Measurements from ENCODE around the gene HES5.

HES5 gene

GRCh38 chr1:2561446-2561845, 31.4 kb upstream of the HES5 start:
- Histone ChIP-seq H3K4me3 (ENCODE audit: low read depth in 1 of 5, low read length in 5 of 5) (no peak overlapping the region), H3K9me3 (ENCODE audit: control insufficient read depth in 5 of 5, low read length in 5 of 5) (no peaks in the 10 kb centered on the region), H3K4me1 (ENCODE audit: control insufficient read depth in 5 of 5, insufficient read depth in 5 of 5, low read length in 5 of 5) (peaks cover 2 to 31% (median 25%) of the 10 kb centered on the region in 5 donors), H3K27me3 (ENCODE audit: control insufficient read depth in 5 of 5, insufficient read depth in 4 of 5, low read length in 5 of 5) (peaks cover 0 to 7% (median 6%) of the 10 kb centered on the region in 5 donors), H3K9ac (ENCODE audit: low read length in 5 of 5) (no peak overlapping the region), H3K27ac (ENCODE audit: low read depth, low read length) (no peak overlapping the region), H3K36me3 (ENCODE audit: control insufficient read depth in 5 of 5, insufficient read depth in 5 of 5, low read length in 5 of 5) (peaks cover 0 to 61% (median 47%) of the 10 kb centered on the region in 5 donors)

GRCh38 chr1:2560299-2561073, 30.4 kb upstream of the HES5 start:
- Histone ChIP-seq H3K9ac (ENCODE audit: low read length in 5 of 5) (no peak overlapping the region), H3K4me3 (ENCODE audit: low read depth in 1 of 5, low read length in 5 of 5) (no peak overlapping the region), H3K27ac (ENCODE audit: low read depth, low read length) (no peak overlapping the region), H3K36me3 (ENCODE audit: control insufficient read depth in 5 of 5, insufficient read depth in 5 of 5, low read length in 5 of 5) (peaks cover 0 to 61% (median 47%) of the 10 kb centered on the region in 5 donors), H3K4me1 (ENCODE audit: control insufficient read depth in 5 of 5, insufficient read depth in 5 of 5, low read length in 5 of 5) (peaks cover 6 to 40% (median 34%) of the 10 kb centered on the region in 5 donors), H3K27me3 (ENCODE audit: control insufficient read depth in 5 of 5, insufficient read depth in 4 of 5, low read length in 5 of 5) (peaks cover 0 to 6% (median 0%) of the 10 kb centered on the region in 5 donors), H3K9me3 (ENCODE audit: control insufficient read depth in 5 of 5, low read length in 5 of 5) (no peaks in the 10 kb centered on the region)

GRCh38 chr1:2559509-2560298, 29.6 kb upstream of the HES5 start:
- Histone ChIP-seq H3K4me3 (ENCODE audit: low read depth in 1 of 5, low read length in 5 of 5) (no peak overlapping the region), H3K36me3 (ENCODE audit: control insufficient read depth in 5 of 5, insufficient read depth in 5 of 5, low read length in 5 of 5) (peaks cover 0 to 61% (median 47%) of the 10 kb centered on the region in 5 donors), H3K27me3 (ENCODE audit: control insufficient read depth in 5 of 5, insufficient read depth in 4 of 5, low read length in 5 of 5) (no peaks in the 10 kb centered on the region), H3K27ac (ENCODE audit: low read depth, low read length) (no peak overlapping the region), H3K4me1 (ENCODE audit: control insufficient read depth in 5 of 5, insufficient read depth in 5 of 5, low read length in 5 of 5) (peaks cover 6 to 48% (median 41%) of the 10 kb centered on the region in 5 donors), H3K9me3 (ENCODE audit: control insufficient read depth in 5 of 5, low read length in 5 of 5) (no peaks in the 10 kb centered on the region), H3K9ac (ENCODE audit: low read length in 5 of 5) (peak overlapping the region in 1 of 5 donors; percentile 2)

- Histone ChIP-seq H3K27ac (ENCODE audit: low read depth, low read length) (no peak overlapping the region), H3K4me1 (ENCODE audit: control insufficient read depth in 5 of 5, insufficient read depth in 5 of 5, low read length in 5 of 5) (peaks cover 6 to 56% (median 43%) of the 10 kb centered on the region in 5 donors), H3K36me3 (ENCODE audit: control insufficient read depth in 5 of 5, insufficient read depth in 5 of 5, low read length in 5 of 5) (peaks cover 0 to 60% (median 47%) of the 10 kb centered on the region in 5 donors), H3K9ac (ENCODE audit: low read length in 5 of 5) (no peak overlapping the region), H3K4me3 (ENCODE audit: low read depth in 1 of 5, low read length in 5 of 5) (no peak overlapping the region), H3K27me3 (ENCODE audit: control insufficient read depth in 5 of 5, insufficient read depth in 4 of 5, low read length in 5 of 5) (no peaks in the 10 kb centered on the region), H3K9me3 (ENCODE audit: control insufficient read depth in 5 of 5, low read length in 5 of 5) (no peaks in the 10 kb centered on the region)
Observed at GRCh38 chr1:2558861-2559260, 28.8 kb upstream of the HES5 start.

- H3K9ac ChIP-seq (ENCODE audit: low read length in 5 of 5) = no peak overlapping the region
Observed at GRCh38 chr1:2558420-2558819, 28.4 kb upstream of the HES5 start.

GRCh38 chr1:2557482-2558400, 27.7 kb upstream of the HES5 start:
- Histone ChIP-seq H3K27me3 (ENCODE audit: control insufficient read depth in 5 of 5, insufficient read depth in 4 of 5, low read length in 5 of 5) (no peaks in the 10 kb centered on the region), H3K9me3 (ENCODE audit: control insufficient read depth in 5 of 5, low read length in 5 of 5) (no peaks in the 10 kb centered on the region), H3K4me3 (ENCODE audit: low read depth in 1 of 5, low read length in 5 of 5) (peak overlapping the region in 4 of 5 donors; percentile 83 to 95 (median 88)), H3K36me3 (ENCODE audit: control insufficient read depth in 5 of 5, insufficient read depth in 5 of 5, low read length in 5 of 5) (peaks cover 0 to 50% (median 38%) of the 10 kb centered on the region in 5 donors), H3K27ac (ENCODE audit: low read depth, low read length) (peak overlapping the region; percentile 88), H3K4me1 (ENCODE audit: control insufficient read depth in 5 of 5, insufficient read depth in 5 of 5, low read length in 5 of 5) (peaks cover 6 to 56% (median 43%) of the 10 kb centered on the region in 5 donors), H3K9ac (ENCODE audit: low read length in 5 of 5) (peak overlapping the region in 3 of 5 donors; percentile 87 to 97 (median 89))

More at GRCh38 chr1:2558420-2558819, 28.4 kb upstream of the HES5 start:
- H3K27me3 ChIP-seq (ENCODE audit: control insufficient read depth in 5 of 5, insufficient read depth in 4 of 5, low read length in 5 of 5) = no peaks in the 10 kb centered on the region
- no peak overlapping the region for H3K27ac ChIP-seq (ENCODE audit: low read depth, low read length)
- H3K9me3 ChIP-seq (ENCODE audit: control insufficient read depth in 5 of 5, low read length in 5 of 5) = no peaks in the 10 kb centered on the region
- H3K36me3 ChIP-seq (ENCODE audit: control insufficient read depth in 5 of 5, insufficient read depth in 5 of 5, low read length in 5 of 5) = peaks cover 0 to 56% (median 44%) of the 10 kb centered on the region in 5 donors
- peaks cover 6 to 56% (median 43%) of the 10 kb centered on the region in 5 donors for H3K4me1 ChIP-seq (ENCODE audit: control insufficient read depth in 5 of 5, insufficient read depth in 5 of 5, low read length in 5 of 5)
- H3K4me3 ChIP-seq (ENCODE audit: low read depth in 1 of 5, low read length in 5 of 5) = peak overlapping the region in 1 of 5 donors; percentile 95

- no peaks in the 10 kb centered on the region for H3K9me3 ChIP-seq (ENCODE audit: control insufficient read depth in 5 of 5, low read length in 5 of 5)
- H3K4me1 ChIP-seq (ENCODE audit: control insufficient read depth in 5 of 5, insufficient read depth in 5 of 5, low read length in 5 of 5) = peaks cover 6 to 61% (median 43%) of the 10 kb centered on the region in 5 donors
- H3K4me3 ChIP-seq (ENCODE audit: low read depth in 1 of 5, low read length in 5 of 5) = peak overlapping the region; percentile 83 to 95 (median 88)
- no peaks in the 10 kb centered on the region for H3K27me3 ChIP-seq (ENCODE audit: control insufficient read depth in 5 of 5, insufficient read depth in 4 of 5, low read length in 5 of 5)
- peak overlapping the region; percentile 88 for H3K27ac ChIP-seq (ENCODE audit: low read depth, low read length)
- peak overlapping the region; percentile 77 to 97 (median 87) for H3K9ac ChIP-seq (ENCODE audit: low read length in 5 of 5)
- peaks cover 0 to 41% (median 33%) of the 10 kb centered on the region in 5 donors for H3K36me3 ChIP-seq (ENCODE audit: control insufficient read depth in 5 of 5, insufficient read depth in 5 of 5, low read length in 5 of 5)
Observed at GRCh38 chr1:2556678-2557481, 26.8 kb upstream of the HES5 start.

GRCh38 chr1:2556277-2556677, 26.2 kb upstream of the HES5 start, which contains the start of gene TNFRSF14:
Gene TNFRSF14, plus strand, starts transcription at chr1:2556371. Its CDS starts 294 bp downstream, at chr1:2556665.
- Histone ChIP-seq H3K9ac (ENCODE audit: low read length in 5 of 5) (peak within 1 kb of the TSS; percentile 77 to 97 (median 87)), H3K27ac (ENCODE audit: low read depth, low read length) (peak within 1 kb of the TSS; percentile 88), H3K4me3 (ENCODE audit: low read depth in 1 of 5, low read length in 5 of 5) (peak within 1 kb of the TSS; percentile 83 to 95 (median 88)), H3K4me1 (ENCODE audit: control insufficient read depth in 5 of 5, insufficient read depth in 5 of 5, low read length in 5 of 5) (peaks cover 6 to 62% (median 43%) of the 10 kb centered on the region in 5 donors), H3K27me3 (ENCODE audit: control insufficient read depth in 5 of 5, insufficient read depth in 4 of 5, low read length in 5 of 5) (no peaks in the 10 kb centered on the region), H3K36me3 (ENCODE audit: control insufficient read depth in 5 of 5, insufficient read depth in 5 of 5, low read length in 5 of 5) (peaks cover 0 to 35% (median 27%) of the 10 kb centered on the region in 5 donors), H3K9me3 (ENCODE audit: control insufficient read depth in 5 of 5, low read length in 5 of 5) (no peaks in the 10 kb centered on the region)
